ENCODE measurements around the gene PTPN12.
"Not testable (repeated sequence)": the region's sequence is repeated elsewhere in the genome, so short reads cannot be mapped to it uniquely, and the experiment has no call there.

DNA sequence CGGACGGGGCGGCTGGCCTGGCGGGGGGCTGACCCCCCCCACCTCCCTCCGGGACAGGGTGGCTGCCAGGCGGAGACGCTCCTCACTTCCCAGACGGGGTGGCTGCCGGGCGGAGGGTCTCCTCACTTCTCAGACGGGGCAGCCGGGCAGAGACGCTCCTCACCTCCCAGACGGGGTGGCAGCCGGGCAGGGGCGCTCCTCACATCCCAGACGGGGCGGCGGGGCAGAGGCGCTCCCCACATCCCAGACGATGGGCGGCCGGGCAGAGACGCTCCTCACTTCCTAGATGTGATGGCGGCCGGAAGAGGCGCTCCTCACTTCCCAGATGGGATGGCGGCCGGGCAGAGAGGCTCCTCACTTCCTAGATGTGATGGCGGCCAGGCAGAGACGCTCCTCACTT lies 3.0 kb upstream of the PTPN12 start:
- TF ChIP-seq EZH2 (IDR thresholded peaks at IDR 0.05; ENCODE audit: borderline replicate concordance, insufficient read depth, low read length, poor library complexity, severe bottlenecking); TAF1 (IDR thresholded peaks at IDR 0.05; ENCODE audit: low read depth); MXI1 (conservative IDR thresholded peaks at IDR 0.05; ENCODE audit: poor library complexity, severe bottlenecking); POLR2AphosphoS5 (IDR thresholded peaks at IDR 0.05); RAD21 (conservative IDR thresholded peaks at IDR 0.05): not testable (repeated sequence)
- TF ChIP-seq, protein P1, sequence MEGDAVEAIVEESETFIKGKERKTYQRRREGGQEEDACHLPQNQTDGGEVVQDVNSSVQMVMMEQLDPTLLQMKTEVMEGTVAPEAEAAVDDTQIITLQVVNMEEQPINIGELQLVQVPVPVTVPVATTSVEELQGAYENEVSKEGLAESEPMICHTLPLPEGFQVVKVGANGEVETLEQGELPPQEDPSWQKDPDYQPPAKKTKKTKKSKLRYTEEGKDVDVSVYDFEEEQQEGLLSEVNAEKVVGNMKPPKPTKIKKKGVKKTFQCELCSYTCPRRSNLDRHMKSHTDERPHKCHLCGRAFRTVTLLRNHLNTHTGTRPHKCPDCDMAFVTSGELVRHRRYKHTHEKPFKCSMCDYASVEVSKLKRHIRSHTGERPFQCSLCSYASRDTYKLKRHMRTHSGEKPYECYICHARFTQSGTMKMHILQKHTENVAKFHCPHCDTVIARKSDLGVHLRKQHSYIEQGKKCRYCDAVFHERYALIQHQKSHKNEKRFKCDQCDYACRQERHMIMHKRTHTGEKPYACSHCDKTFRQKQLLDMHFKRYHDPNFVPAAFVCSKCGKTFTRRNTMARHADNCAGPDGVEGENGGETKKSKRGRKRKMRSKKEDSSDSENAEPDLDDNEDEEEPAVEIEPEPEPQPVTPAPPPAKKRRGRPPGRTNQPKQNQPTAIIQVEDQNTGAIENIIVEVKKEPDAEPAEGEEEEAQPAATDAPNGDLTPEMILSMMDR (IDR thresholded peaks at IDR 0.05; ENCODE audit: poor library complexity, severe bottlenecking): not testable (repeated sequence)
- TF ChIP-seq, protein P2, sequence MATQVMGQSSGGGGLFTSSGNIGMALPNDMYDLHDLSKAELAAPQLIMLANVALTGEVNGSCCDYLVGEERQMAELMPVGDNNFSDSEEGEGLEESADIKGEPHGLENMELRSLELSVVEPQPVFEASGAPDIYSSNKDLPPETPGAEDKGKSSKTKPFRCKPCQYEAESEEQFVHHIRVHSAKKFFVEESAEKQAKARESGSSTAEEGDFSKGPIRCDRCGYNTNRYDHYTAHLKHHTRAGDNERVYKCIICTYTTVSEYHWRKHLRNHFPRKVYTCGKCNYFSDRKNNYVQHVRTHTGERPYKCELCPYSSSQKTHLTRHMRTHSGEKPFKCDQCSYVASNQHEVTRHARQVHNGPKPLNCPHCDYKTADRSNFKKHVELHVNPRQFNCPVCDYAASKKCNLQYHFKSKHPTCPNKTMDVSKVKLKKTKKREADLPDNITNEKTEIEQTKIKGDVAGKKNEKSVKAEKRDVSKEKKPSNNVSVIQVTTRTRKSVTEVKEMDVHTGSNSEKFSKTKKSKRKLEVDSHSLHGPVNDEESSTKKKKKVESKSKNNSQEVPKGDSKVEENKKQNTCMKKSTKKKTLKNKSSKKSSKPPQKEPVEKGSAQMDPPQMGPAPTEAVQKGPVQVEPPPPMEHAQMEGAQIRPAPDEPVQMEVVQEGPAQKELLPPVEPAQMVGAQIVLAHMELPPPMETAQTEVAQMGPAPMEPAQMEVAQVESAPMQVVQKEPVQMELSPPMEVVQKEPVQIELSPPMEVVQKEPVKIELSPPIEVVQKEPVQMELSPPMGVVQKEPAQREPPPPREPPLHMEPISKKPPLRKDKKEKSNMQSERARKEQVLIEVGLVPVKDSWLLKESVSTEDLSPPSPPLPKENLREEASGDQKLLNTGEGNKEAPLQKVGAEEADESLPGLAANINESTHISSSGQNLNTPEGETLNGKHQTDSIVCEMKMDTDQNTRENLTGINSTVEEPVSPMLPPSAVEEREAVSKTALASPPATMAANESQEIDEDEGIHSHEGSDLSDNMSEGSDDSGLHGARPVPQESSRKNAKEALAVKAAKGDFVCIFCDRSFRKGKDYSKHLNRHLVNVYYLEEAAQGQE (IDR thresholded peaks at IDR 0.05; ENCODE audit: borderline replicate concordance): not testable (repeated sequence)

Measured in neural cell (in vitro differentiated cells).